Omental fat pad (tissue), 4 donors: ENCODE data around the gene PDE11A. TPM values are rescaled to one million over a fixed set of nuclear protein-coding genes. Genes with fewer than 3 reads are reported as not detected.

ENCODE experiments used
- ATAC-seq: fragments of 150-250 bp; one replicate; pipeline ENCODE4 v1.9.1; 2016; ENCODE audit warnings: mild to moderate bottlenecking, moderate library complexity; ENCODE audit not compliant: low FRiP score
- DNase-seq: peaks from one replicate; pipeline ENCODE4 v3.0.0-alpha.2; 2019; ENCODE audit warnings: low spot score
- total RNA-seq, 4 donors: library from RNA; depleted of rRNA; stranded (reverse); fragments of >200 nt; gene quantifications; one replicate each; pipeline ENCODE4 v1.1.0, GENCODE V29; 2016
- TF ChIP-seq, protein P1 (sequence below), 3 donors: fragments of 450-650 bp; IDR thresholded peaks; one replicate each; pipeline ENCODE4 v1.5.1; 2016 to 2017; ENCODE audit warnings: antibody characterized with exemption in 3 of 3, mild to moderate bottlenecking in 3 of 3, moderate library complexity in 2 of 3

PDE11A gene
- total RNA-seq, 4 donors from 2014 or later, result 0.16 to 0.65 TPM; not detected in 2

DNA sequence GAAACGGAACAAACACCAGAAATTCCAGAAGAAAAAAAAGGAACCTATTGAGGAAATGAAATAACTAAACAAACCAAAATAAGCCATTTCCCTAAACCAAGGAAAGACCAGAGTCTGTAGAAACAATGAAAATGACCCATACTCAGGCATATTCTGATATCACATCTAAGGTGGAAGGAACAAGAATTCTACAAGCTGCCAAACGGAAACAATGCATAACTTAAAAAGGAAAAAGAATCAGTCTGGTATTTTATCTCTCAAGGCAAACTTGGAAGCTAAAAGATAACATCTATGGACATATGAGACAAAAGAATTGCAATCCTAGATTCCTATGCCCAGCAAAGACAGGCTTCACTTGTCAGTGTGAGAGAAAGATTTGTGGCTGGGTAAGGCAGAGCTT lies 326.2 kb downstream of the PDE11A start:
- ATAC-seq (no peak), DNase-seq (no peak)
- TF ChIP-seq, protein P1, sequence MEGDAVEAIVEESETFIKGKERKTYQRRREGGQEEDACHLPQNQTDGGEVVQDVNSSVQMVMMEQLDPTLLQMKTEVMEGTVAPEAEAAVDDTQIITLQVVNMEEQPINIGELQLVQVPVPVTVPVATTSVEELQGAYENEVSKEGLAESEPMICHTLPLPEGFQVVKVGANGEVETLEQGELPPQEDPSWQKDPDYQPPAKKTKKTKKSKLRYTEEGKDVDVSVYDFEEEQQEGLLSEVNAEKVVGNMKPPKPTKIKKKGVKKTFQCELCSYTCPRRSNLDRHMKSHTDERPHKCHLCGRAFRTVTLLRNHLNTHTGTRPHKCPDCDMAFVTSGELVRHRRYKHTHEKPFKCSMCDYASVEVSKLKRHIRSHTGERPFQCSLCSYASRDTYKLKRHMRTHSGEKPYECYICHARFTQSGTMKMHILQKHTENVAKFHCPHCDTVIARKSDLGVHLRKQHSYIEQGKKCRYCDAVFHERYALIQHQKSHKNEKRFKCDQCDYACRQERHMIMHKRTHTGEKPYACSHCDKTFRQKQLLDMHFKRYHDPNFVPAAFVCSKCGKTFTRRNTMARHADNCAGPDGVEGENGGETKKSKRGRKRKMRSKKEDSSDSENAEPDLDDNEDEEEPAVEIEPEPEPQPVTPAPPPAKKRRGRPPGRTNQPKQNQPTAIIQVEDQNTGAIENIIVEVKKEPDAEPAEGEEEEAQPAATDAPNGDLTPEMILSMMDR (IDR thresholded peaks at IDR 0.05), result no peak

- TF ChIP-seq, protein P1 (IDR thresholded peaks at IDR 0.05), result no peak
- no peak for ATAC-seq
- no peak for DNase-seq
Observed at GRCh38 chr2:177745531-177745930, 327.0 kb downstream of the PDE11A start.

DNA sequence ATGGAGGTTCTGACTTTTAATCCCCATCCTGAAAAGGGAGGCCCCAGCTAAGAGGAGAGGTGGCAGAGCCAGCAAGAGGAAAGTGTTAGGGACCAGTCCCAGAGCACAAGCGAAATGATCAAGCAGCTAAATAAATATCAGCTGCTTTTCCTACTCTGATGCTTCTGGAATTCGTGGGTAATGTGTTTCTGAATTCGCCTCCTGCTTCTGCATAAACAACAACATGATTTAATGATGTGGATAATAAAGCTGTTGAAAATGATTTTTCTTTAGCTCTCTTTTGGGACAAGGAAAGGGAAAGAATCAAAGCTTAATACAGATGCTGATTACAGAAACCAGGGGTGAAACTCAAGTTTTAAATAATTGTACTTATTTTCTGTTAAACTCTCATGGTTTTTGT lies 329.7 kb downstream of the PDE11A start:
- ATAC-seq, result no peak
- TF ChIP-seq, protein P1 (IDR thresholded peaks at IDR 0.05), result no peak
- no peak for DNase-seq

- TF ChIP-seq, protein P1 (IDR thresholded peaks at IDR 0.05), result no peak
- DNase-seq (no peak), ATAC-seq (no peak)
Observed at GRCh38 chr2:177741866-177742265, 330.7 kb downstream of the PDE11A start.

DNA sequence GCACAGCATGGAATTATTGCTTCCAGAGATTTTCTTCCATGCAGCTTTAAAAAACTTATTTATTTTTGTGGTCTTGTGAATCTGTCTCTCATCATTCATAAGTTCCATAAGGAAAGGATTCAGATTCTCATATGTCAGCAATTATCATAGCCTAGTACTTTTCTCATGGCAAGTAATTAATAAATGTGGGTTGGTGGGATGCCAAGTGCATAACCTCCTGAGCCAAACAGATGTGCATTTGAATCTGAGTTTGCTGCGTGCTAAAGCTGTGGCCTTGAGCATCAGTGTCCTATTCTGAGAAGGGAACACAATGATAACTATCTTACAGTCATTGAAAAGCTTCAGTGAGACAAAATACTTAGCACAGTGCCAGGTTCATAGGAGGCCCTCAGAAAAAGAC lies 331.9 kb downstream of the PDE11A start:
- no peak for ATAC-seq
- DNase-seq, result no peak
- TF ChIP-seq, protein P1 (IDR thresholded peaks at IDR 0.05), result no peak

GRCh38 chr2:177738461-177739235 lies 333.9 kb downstream of the PDE11A start:
- no peak for DNase-seq
- no peak for ATAC-seq
- TF ChIP-seq, protein P1 (IDR thresholded peaks at IDR 0.05), result no peak

DNA sequence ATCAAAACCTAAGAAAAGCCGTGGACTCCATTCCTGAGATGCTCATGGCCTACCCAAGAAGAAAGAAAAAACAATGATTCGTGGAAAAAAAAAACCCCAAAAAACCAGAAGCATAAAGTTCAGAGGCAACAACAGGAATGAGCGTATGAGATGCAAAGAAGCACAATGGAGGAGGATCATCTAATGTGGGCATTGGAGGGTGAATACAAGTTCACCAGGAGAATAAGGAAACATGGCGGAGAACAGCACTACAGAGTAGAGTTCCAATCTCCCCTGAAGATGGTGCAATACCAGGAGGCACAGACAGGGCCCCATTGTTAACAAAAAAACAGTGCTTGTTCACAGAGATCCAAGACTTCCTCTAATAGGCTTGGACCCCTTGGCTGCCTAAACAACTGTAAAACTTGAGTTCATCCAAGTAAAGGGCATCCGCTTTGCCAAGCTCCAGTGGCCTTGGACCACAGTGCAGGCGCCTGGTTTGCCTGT lies 337.2 kb downstream of the PDE11A start:
- DNase-seq (no peak), ATAC-seq (no peak)
- TF ChIP-seq, protein P1 (IDR thresholded peaks at IDR 0.05), result no peak
